ENCODE measurements around the gene OR9A4. TPM values are rescaled to one million over a fixed set of nuclear protein-coding genes. Genes with fewer than 3 reads are reported as not detected.

The OR9A4 gene
- total RNA-seq, 1 donor from 2014 or later: not detected

- no peak for ATAC-seq
Observed at GRCh38 chr7:141945356-141945755, 29.2 kb downstream of the OR9A4 start.

GRCh38 chr7:141946796-141947195, 30.6 kb downstream of the OR9A4 start, which contains the start of gene CLEC5A:
TSS of gene CLEC5A (minus strand) at chr7:141946974. CDS start at chr7:141946292, 682 bp downstream.
- DNase-seq (ENCODE audit: low spot score) (no peak), ATAC-seq (no peak)

More at GRCh38 chr7:141945356-141945755, 29.2 kb downstream of the OR9A4 start:
- DNase-seq (ENCODE audit: low spot score): no peak

GRCh38 chr7:141949021-141949420, 32.8 kb downstream of the OR9A4 start:
- ATAC-seq (no peak), DNase-seq (ENCODE audit: low spot score) (no peak)

- DNase-seq (ENCODE audit: low spot score) (no peak), ATAC-seq (no peak)
Observed at GRCh38 chr7:141949451-141949850, 33.3 kb downstream of the OR9A4 start.

GRCh38 chr7:141949911-141950310, 33.7 kb downstream of the OR9A4 start:
- no peak for DNase-seq (ENCODE audit: low spot score)
- no peak for ATAC-seq

- ATAC-seq (no peak), DNase-seq (ENCODE audit: low spot score) (no peak)
Observed at GRCh38 chr7:141950806-141951205, 34.6 kb downstream of the OR9A4 start.

GRCh38 chr7:141952461-141952860, 36.3 kb downstream of the OR9A4 start:
- ATAC-seq: no peak
- DNase-seq (ENCODE audit: low spot score): no peak

- ATAC-seq (no peak), DNase-seq (ENCODE audit: low spot score) (no peak)
Observed at GRCh38 chr7:141954334-141954733, 38.1 kb downstream of the OR9A4 start.

- no peak for DNase-seq (ENCODE audit: low spot score)
Observed at GRCh38 chr7:141956084-141956483, 39.9 kb downstream of the OR9A4 start.

GRCh38 chr7:141960687-141961422, 44.7 kb downstream of the OR9A4 start:
- DNase-seq (ENCODE audit: low spot score) (no peak), ATAC-seq (no peak)

More at GRCh38 chr7:141956084-141956483, 39.9 kb downstream of the OR9A4 start:
- no peak for ATAC-seq

Other genes with a start within 250 kb of the OR9A4 start
- gene DENND11, start 214.2 kb upstream of the OR9A4 start, total RNA-seq: 29.8 TPM
- gene WEE2, start 208.0 kb upstream of the OR9A4 start, total RNA-seq: not detected
- gene SSBP1, start 178.0 kb upstream of the OR9A4 start, total RNA-seq: 36.7 TPM
- 0.58 TPM for gene TAS2R3, start 152.3 kb upstream of the OR9A4 start, total RNA-seq
- 0.40 TPM for gene TAS2R4, start 139.7 kb upstream of the OR9A4 start, total RNA-seq
- 0.45 TPM for gene TAS2R5, start 126.2 kb upstream of the OR9A4 start, total RNA-seq
- gene PRSS37, start 74.9 kb upstream of the OR9A4 start, total RNA-seq: not detected
- gene CLEC5A, start 30.6 kb downstream of the OR9A4 start, total RNA-seq: 0.18 TPM
- gene TAS2R38, start 57.4 kb downstream of the OR9A4 start, total RNA-seq: not detected
- gene MGAM, start 79.5 kb downstream of the OR9A4 start, total RNA-seq: 0.40 TPM
- gene MGAM2, start 195.3 kb downstream of the OR9A4 start, total RNA-seq: 0.05 TPM